ENCODE data around the gene SLC38A9. TPM values are rescaled to one million over a fixed set of nuclear protein-coding genes. Genes with fewer than 3 reads are reported as not detected.
"Not testable (repeated sequence)": the region's sequence is repeated elsewhere in the genome, so short reads cannot be mapped to it uniquely, and the experiment has no call there.

Gene SLC38A9
- total and polyA plus RNA-seq, 5 donors = 3.2 to 10.5 (median 7.9) TPM

- no peaks in the 10 kb centered on the region for H3K4me1 ChIP-seq (ENCODE audit: control insufficient read depth, insufficient read depth, low read length)
- ATAC-seq (no peak), DNase-seq (no peak)
- no peaks in the 10 kb centered on the region for H3K9me3 ChIP-seq (ENCODE audit: control insufficient read depth, low read length)
- no peaks in the 10 kb centered on the region for H3K27me3 ChIP-seq (ENCODE audit: control insufficient read depth, insufficient read depth)
- H3K27ac ChIP-seq (ENCODE audit: low read length) = no peak overlapping the region
- 98% methylated on average over 1 of the region's 1 CpG for WGBS
- no peak overlapping the region for H3K4me3 ChIP-seq (ENCODE audit: low read length)
- intact Hi-C loops (cut with DNase I) = no loop called here
These were observed 22.5 kb upstream of the SLC38A9 start for GRCh38 chr5:55734658-55735057.

GRCh38 chr5:55732585-55732984 lies 20.5 kb upstream of the SLC38A9 start:
- Histone ChIP-seq H3K4me1 (ENCODE audit: control insufficient read depth, insufficient read depth, low read length) (no peaks in the 10 kb centered on the region), H3K27ac (ENCODE audit: low read length) (no peak overlapping the region), H3K4me3 (ENCODE audit: low read length) (no peak overlapping the region), H3K9me3 (ENCODE audit: control insufficient read depth, low read length) (no peaks in the 10 kb centered on the region), H3K27me3 (ENCODE audit: control insufficient read depth, insufficient read depth) (no peaks in the 10 kb centered on the region)
- no peak for DNase-seq
- intact Hi-C loops (cut with DNase I) = no loop called here
- no peak for ATAC-seq

- DNase-seq = no peak
- Histone ChIP-seq H3K27ac (ENCODE audit: low read length) (no peak overlapping the region), H3K4me3 (ENCODE audit: low read length) (no peak overlapping the region), H3K4me1 (ENCODE audit: control insufficient read depth, insufficient read depth, low read length) (no peaks in the 10 kb centered on the region), H3K9me3 (ENCODE audit: control insufficient read depth, low read length) (no peaks in the 10 kb centered on the region), H3K27me3 (ENCODE audit: control insufficient read depth, insufficient read depth) (no peaks in the 10 kb centered on the region)
- 84% methylated on average over 3 of the region's 3 CpGs for WGBS
- no peak for ATAC-seq
- intact Hi-C loops (cut with DNase I) = no loop called here
These were observed 19.7 kb upstream of the SLC38A9 start for GRCh38 chr5:55731848-55732247.

- intact Hi-C loops (cut with DNase I) = no loop called here
- 67% methylated on average over 4 of the region's 4 CpGs for WGBS
These were observed 12.2 kb upstream of the SLC38A9 start for GRCh38 chr5:55724281-55724680.

GRCh38 chr5:55720188-55720703 lies 8.1 kb upstream of the SLC38A9 start:
- WGBS = 92% methylated on average over 3 of the region's 3 CpGs

More at GRCh38 chr5:55724281-55724680, 12.2 kb upstream of the SLC38A9 start:
- ATAC-seq = no peak
- no peak overlapping the region for H3K27ac ChIP-seq (ENCODE audit: low read length)
- H3K27me3 ChIP-seq (ENCODE audit: control insufficient read depth, insufficient read depth) = no peaks in the 10 kb centered on the region
- no peaks in the 10 kb centered on the region for H3K4me1 ChIP-seq (ENCODE audit: control insufficient read depth, insufficient read depth, low read length)
- no peak for DNase-seq
- no peaks in the 10 kb centered on the region for H3K9me3 ChIP-seq (ENCODE audit: control insufficient read depth, low read length)
- no peak overlapping the region for H3K4me3 ChIP-seq (ENCODE audit: low read length)

GRCh38 chr5:55719026-55719425 lies 6.9 kb upstream of the SLC38A9 start:
- DNase-seq; H3K4me1 ChIP-seq (ENCODE audit: control insufficient read depth, insufficient read depth, low read length); H3K27ac ChIP-seq (ENCODE audit: low read length); H3K4me3 ChIP-seq (ENCODE audit: low read length); H3K27me3 ChIP-seq (ENCODE audit: control insufficient read depth, insufficient read depth); intact Hi-C loops (cut with DNase I); ATAC-seq; H3K9me3 ChIP-seq (ENCODE audit: control insufficient read depth, low read length): not testable (repeated sequence)
- 100% methylated on average over 2 of the region's 2 CpGs for WGBS

More at GRCh38 chr5:55720188-55720703, 8.1 kb upstream of the SLC38A9 start:
- no peak overlapping the region for H3K4me3 ChIP-seq (ENCODE audit: low read length)
- intact Hi-C loops (cut with DNase I) = no loop called here
- DNase-seq (no peak), ATAC-seq (no peak)
- no peak overlapping the region for H3K27ac ChIP-seq (ENCODE audit: low read length)
- no peaks in the 10 kb centered on the region for H3K27me3 ChIP-seq (ENCODE audit: control insufficient read depth, insufficient read depth)
- H3K9me3 ChIP-seq (ENCODE audit: control insufficient read depth, low read length) = no peaks in the 10 kb centered on the region
- no peaks in the 10 kb centered on the region for H3K4me1 ChIP-seq (ENCODE audit: control insufficient read depth, insufficient read depth, low read length)

- intact Hi-C loops (cut with DNase I) = no loop called here
- peaks cover 3% of the 10 kb centered on the region for H3K4me1 ChIP-seq (ENCODE audit: control insufficient read depth, insufficient read depth, low read length)
- DNase-seq (no peak), ATAC-seq (no peak)
- no peak overlapping the region for H3K27ac ChIP-seq (ENCODE audit: low read length)
- H3K27me3 ChIP-seq (ENCODE audit: control insufficient read depth, insufficient read depth) = no peaks in the 10 kb centered on the region
- 84% methylated on average over 6 of the region's 6 CpGs for WGBS
- H3K9me3 ChIP-seq (ENCODE audit: control insufficient read depth, low read length) = no peaks in the 10 kb centered on the region
- H3K4me3 ChIP-seq (ENCODE audit: low read length) = no peak overlapping the region
These were observed 3.5 kb upstream of the SLC38A9 start for GRCh38 chr5:55715519-55716078.

- Histone ChIP-seq H3K9me3 (ENCODE audit: control insufficient read depth, low read length) (no peaks in the 10 kb centered on the region), H3K27ac (ENCODE audit: low read length) (no peak overlapping the region), H3K27me3 (ENCODE audit: control insufficient read depth, insufficient read depth) (no peaks in the 10 kb centered on the region), H3K4me1 (ENCODE audit: control insufficient read depth, insufficient read depth, low read length) (peaks cover 3% of the 10 kb centered on the region), H3K4me3 (ENCODE audit: low read length) (no peak overlapping the region)
- 81% methylated on average over 6 of the region's 6 CpGs for WGBS
- ATAC-seq (no peak), DNase-seq (no peak)
- intact Hi-C loops (cut with DNase I) = no loop called here
These were observed 2.6 kb upstream of the SLC38A9 start for GRCh38 chr5:55714749-55715148.

GRCh38 chr5:55714339-55714738 lies 2.2 kb upstream of the SLC38A9 start:
- no peak for ATAC-seq
- Histone ChIP-seq H3K27me3 (ENCODE audit: control insufficient read depth, insufficient read depth) (no peaks in the 10 kb centered on the region), H3K4me3 (ENCODE audit: low read length) (no peak overlapping the region), H3K4me1 (ENCODE audit: control insufficient read depth, insufficient read depth, low read length) (peaks cover 3% of the 10 kb centered on the region), H3K9me3 (ENCODE audit: control insufficient read depth, low read length) (no peaks in the 10 kb centered on the region), H3K27ac (ENCODE audit: low read length) (no peak overlapping the region)
- intact Hi-C loops (cut with DNase I) = no loop called here
- DNase-seq = no peak
- 40% methylated on average over 1 of the region's 1 CpG for WGBS

- peaks cover 3% of the 10 kb centered on the region for H3K4me1 ChIP-seq (ENCODE audit: control insufficient read depth, insufficient read depth, low read length)
- DNase-seq (no peak), ATAC-seq (no peak)
- no peak overlapping the region for H3K27ac ChIP-seq (ENCODE audit: low read length)
- no peaks in the 10 kb centered on the region for H3K27me3 ChIP-seq (ENCODE audit: control insufficient read depth, insufficient read depth)
- H3K4me3 ChIP-seq (ENCODE audit: low read length) = no peak overlapping the region
- intact Hi-C loops (cut with DNase I) = no loop called here
- H3K9me3 ChIP-seq (ENCODE audit: control insufficient read depth, low read length) = no peaks in the 10 kb centered on the region
- WGBS = 67% methylated on average over 3 of the region's 3 CpGs
These were observed 1.7 kb upstream of the SLC38A9 start for GRCh38 chr5:55713871-55714270.

GRCh38 chr5:55711507-55712022 lies 559 bp downstream of the SLC38A9 start:
- no peaks in the 10 kb centered on the region for H3K27me3 ChIP-seq (ENCODE audit: control insufficient read depth, insufficient read depth)
- DNase-seq (no peak), ATAC-seq (peak in 1 of 2 donors; percentile 6)
- H3K9me3 ChIP-seq (ENCODE audit: control insufficient read depth, low read length) = no peaks in the 10 kb centered on the region
- peaks cover 3% of the 10 kb centered on the region for H3K4me1 ChIP-seq (ENCODE audit: control insufficient read depth, insufficient read depth, low read length)
- H3K4me3 ChIP-seq (ENCODE audit: low read length) = peak overlapping the region; percentile 97
- no peak overlapping the region for H3K27ac ChIP-seq (ENCODE audit: low read length)
- WGBS = 10% methylated on average over 18 of the region's 18 CpGs
- intact Hi-C loops (cut with DNase I) = no loop called here

- intact Hi-C loops (cut with DNase I) = loop anchor here in 1 of 4 donors (10.0 kb wide), 1 partner anchor 364 kb away; no protein-coding TSS in a partner anchor
- no peak for ATAC-seq
These were observed 3.4 kb downstream of the SLC38A9 start for GRCh38 chr5:55708732-55709131.

More at GRCh38 chr5:55708732-55709131, 3.4 kb downstream of the SLC38A9 start:
- no peak overlapping the region for H3K4me3 ChIP-seq (ENCODE audit: low read length)
- H3K4me1 ChIP-seq (ENCODE audit: control insufficient read depth, insufficient read depth, low read length) = peaks cover 3% of the 10 kb centered on the region
- H3K9me3 ChIP-seq (ENCODE audit: control insufficient read depth, low read length) = no peaks in the 10 kb centered on the region
- no peaks in the 10 kb centered on the region for H3K27me3 ChIP-seq (ENCODE audit: control insufficient read depth, insufficient read depth)
- no peak overlapping the region for H3K27ac ChIP-seq (ENCODE audit: low read length)
- no peak for DNase-seq
